Measurements from ENCODE around the gene WHRN.

- TF ChIP-seq YY1 (IDR thresholded peaks at IDR 0.05; ENCODE audit: insufficient read depth, insufficient read length) (no peak), ZNF274 (IDR thresholded peaks at IDR 0.05; ENCODE audit: low read depth, low read length) (no peak)
Measured at GRCh38 chr9:114411452-114411851, 93.8 kb downstream of the WHRN start.

Data from NT2/D1 (cell line).